HG03060 (cell line): Measurements from ENCODE around the gene ANKDD1B.
A peak's percentile ranks its signal among the peaks of the same experiment; 100 is the strongest.
"Not testable (repeated sequence)": the region's sequence is repeated elsewhere in the genome, so short reads cannot be mapped to it uniquely, and the experiment has no call there.

Source experiments
- ATAC-seq: cut with Tn5 transposase; IDR thresholded peaks from one replicate; pipeline ENCODE4 v1.9.1; 2021; ENCODE audit warnings: low read depth, moderate number of reproducible peaks; ENCODE audit not compliant: unreplicated experiment

Gene ANKDD1B

GRCh38 chr5:75694781-75695180 is 83.5 kb downstream of the ANKDD1B start:
- no peak for ATAC-seq

GRCh38 chr5:75695472-75696351 is 84.5 kb downstream of the ANKDD1B start:
- not testable (repeated sequence) for ATAC-seq

GRCh38 chr5:75701856-75702255 is 90.6 kb downstream of the ANKDD1B start:
- ATAC-seq, result no peak

GRCh38 chr5:75706016-75706415 is 94.8 kb downstream of the ANKDD1B start:
- no peak for ATAC-seq

- ATAC-seq, result no peak
Observed at GRCh38 chr5:75706775-75707174, 95.5 kb downstream of the ANKDD1B start.

DNA sequence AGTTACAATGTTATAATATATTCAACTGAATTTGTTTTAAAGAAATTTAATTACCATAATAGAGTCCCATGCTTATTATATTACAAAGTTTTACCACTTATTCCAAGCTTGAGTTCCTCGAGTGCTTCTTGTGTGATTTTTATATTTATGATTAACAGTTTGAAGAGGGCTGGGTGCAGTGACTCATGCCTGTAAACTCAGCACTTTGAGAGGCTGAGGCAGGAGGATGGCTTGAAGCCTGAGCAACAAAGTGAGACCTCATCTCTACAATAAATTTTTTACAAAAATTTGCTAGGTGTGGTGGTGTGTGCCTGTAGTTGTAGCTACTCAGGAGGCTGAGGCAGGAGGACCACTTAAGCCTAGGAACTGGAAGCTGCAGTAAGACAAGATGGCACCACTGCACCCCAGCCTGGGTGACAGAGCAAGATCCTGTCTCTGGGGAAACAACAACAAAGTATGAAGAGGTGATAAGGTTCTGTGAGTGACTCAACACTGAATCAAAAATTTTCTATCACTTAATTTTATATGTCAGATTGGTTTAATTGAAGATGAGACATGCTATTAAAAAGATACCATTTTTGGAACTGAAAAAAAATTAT is 96.8 kb downstream of the ANKDD1B start:
- no peak for ATAC-seq

DNA sequence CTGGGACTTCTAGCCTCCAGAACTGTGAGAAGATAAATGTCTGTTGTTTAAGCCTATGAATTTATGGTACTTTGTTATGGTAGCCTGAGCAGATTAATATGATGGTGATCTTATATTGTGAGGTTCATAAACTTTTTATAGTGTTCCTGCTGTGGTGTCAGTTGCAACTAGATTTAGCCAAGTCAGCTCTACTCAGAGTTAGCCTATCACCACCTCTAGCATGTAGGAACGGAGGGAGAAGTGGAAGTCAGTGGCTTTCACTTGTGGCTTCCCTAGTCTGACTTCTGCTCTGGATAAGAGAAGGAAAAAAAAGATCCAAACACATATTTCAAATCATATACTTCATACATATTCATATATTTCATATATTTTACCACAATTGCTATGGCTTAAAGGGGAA is 99.4 kb downstream of the ANKDD1B start:
- ATAC-seq, result no peak

DNA sequence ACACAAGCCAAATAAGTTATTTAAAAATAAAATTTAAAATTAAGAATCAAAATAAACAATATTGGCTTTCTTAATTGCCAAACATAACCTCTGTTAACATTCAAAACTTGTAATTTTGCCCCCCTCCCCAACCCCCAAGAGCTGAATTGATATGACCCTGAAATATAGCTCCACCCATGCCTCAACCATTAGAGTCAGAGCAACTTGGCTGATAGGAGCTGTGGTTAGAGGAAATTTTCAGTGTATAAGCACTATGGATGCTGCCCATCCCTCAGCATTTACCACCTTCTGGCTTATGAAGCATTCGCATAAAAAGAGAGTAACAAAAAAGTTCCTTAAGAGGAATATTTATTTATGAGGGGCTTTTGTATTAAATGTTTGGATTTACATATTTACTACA is 99.9 kb downstream of the ANKDD1B start:
- no peak for ATAC-seq

DNA sequence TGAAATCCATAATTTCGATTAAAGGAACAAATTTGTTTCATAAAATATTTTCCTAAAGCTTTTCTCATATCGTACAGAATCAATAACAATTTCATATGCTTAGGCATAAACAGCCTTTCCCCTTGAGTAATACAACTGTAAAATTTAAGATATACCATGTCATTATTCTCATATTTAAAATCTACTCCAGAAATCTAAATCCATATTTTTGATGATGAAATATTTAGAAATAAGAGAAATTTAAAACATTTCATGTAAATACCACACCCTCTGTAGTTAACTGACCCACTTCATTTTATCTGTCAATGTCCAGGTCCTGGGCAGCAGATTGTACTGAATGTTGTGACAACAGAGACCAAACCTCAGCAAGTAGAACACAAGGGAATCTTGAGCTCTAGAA is 100.8 kb downstream of the ANKDD1B start:
- ATAC-seq, result no peak

DNA sequence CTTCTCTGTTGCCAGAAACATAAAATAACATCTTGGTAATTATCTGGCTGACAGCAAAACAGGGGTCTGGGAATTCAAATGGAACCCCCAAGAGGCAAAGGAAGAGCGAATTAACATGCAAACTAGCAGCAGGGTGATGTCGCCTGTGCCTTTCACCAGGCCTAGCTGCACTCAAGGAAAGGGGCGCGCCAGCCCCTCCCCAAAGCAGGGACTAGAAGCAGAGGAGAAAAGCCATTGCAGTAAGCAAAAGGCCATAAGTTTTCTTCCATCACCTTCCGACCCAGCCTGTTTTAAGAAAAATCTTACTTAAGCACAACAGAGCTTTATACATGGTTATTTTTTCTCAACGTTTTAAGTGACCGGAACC is 105.4 kb downstream of the ANKDD1B start:
- ATAC-seq, result no peak

- peak; percentile 90 for ATAC-seq
Observed at GRCh38 chr5:75717082-75717922, 106.0 kb downstream of the ANKDD1B start, which contains the start of gene POC5. Gene POC5, minus strand, starts transcription at chr5:75717437. Its CDS starts 4,500 bp downstream, at chr5:75712937.

GRCh38 chr5:75720882-75721281 is 109.6 kb downstream of the ANKDD1B start:
- no peak for ATAC-seq
